GM23338 (cell line): ENCODE results near the gene HTATSF1. TPM values are rescaled to one million over a fixed set of nuclear protein-coding genes. Genes with fewer than 3 reads are reported as not detected.

Experiments
- ATAC-seq: fragments of 200-7000 bp; cut with Tn5 transposase; 3 replicates; pipeline ENCODE4 v1.9.1; 2020
- DNase-seq: peaks from one replicate; pipeline ENCODE4 v3.0.0-alpha.2; 2015; ENCODE audit warnings: low spot score
- H2AFZ ChIP-seq: fragments of 200-600 bp; sonication (generic); 2 replicates; pipeline ENCODE4 v1.8.0; 2016; ENCODE audit warnings: antibody characterized with exemption, mild to moderate bottlenecking, moderate library complexity
- H3F3A ChIP-seq: fragments of 200-600 bp; sonication (generic); replicated peaks from 2 replicates; pipeline ENCODE4 v1.8.0; 2017; ENCODE audit warnings: antibody characterized with exemption, mixed run types, low read depth
- H3K27ac ChIP-seq: fragments of 200-600 bp; sonication (generic); 2 replicates; pipeline ENCODE4 v1.6.1; 2016; ENCODE audit warnings: low read depth
- H3K27me3 ChIP-seq: fragments of 200-600 bp; sonication (generic); 2 replicates; pipeline ENCODE4 v1.8.0; 2016; ENCODE audit warnings: mild to moderate bottlenecking, mixed run types, moderate library complexity; ENCODE audit not compliant: insufficient read depth
- H3K36me3 ChIP-seq: fragments of 200-600 bp; sonication (generic); 2 replicates; pipeline ENCODE4 v1.8.0; 2016; ENCODE audit warnings: mild to moderate bottlenecking; ENCODE audit not compliant: insufficient read depth
- H3K4me1 ChIP-seq: fragments of 200-600 bp; sonication (generic); 2 replicates; pipeline ENCODE4 v1.8.0; 2016; ENCODE audit warnings: mild to moderate bottlenecking, moderate library complexity; ENCODE audit not compliant: insufficient read depth
- H3K4me2 ChIP-seq: fragments of 200-600 bp; sonication (generic); 2 replicates; pipeline ENCODE4 v1.7.1; 2017; ENCODE audit warnings: mixed run types
- H3K4me3 ChIP-seq: fragments of 200-600 bp; sonication (generic); 2 replicates; pipeline ENCODE4 v1.6.1; 2016; ENCODE audit warnings: mixed run types
- H3K79me2 ChIP-seq: fragments of 200-600 bp; sonication (generic); replicated peaks from 2 replicates; pipeline ENCODE4 v1.8.0; 2017; ENCODE audit warnings: mild to moderate bottlenecking; ENCODE audit not compliant: insufficient read depth
- H3K9me2 ChIP-seq: fragments of 200-600 bp; sonication (generic); 2 replicates; pipeline ENCODE4 v1.8.0; 2017; ENCODE audit not compliant: insufficient read depth
- H4K20me1 ChIP-seq: fragments of 200-600 bp; sonication (generic); replicated peaks from 2 replicates; pipeline ENCODE4 v1.8.0; 2017; ENCODE audit warnings: mild to moderate bottlenecking; ENCODE audit not compliant: insufficient read depth
- H3K27ac Mint-ChIP-seq: 2 replicates; pipeline ENCODE4 v1.8.0; 2020; ENCODE audit warnings: inconsistent platforms, mild to moderate bottlenecking, moderate library complexity, mixed read lengths
- H3K27me3 Mint-ChIP-seq: 3 replicates; pipeline ENCODE4 v1.8.0; 2022; ENCODE audit warnings: low read depth, mild to moderate bottlenecking, moderate library complexity, mixed read lengths, inconsistent platforms; ENCODE audit not compliant: insufficient read depth, poor library complexity
- H3K36me3 Mint-ChIP-seq: 3 replicates; pipeline ENCODE4 v1.8.0; 2021; ENCODE audit warnings: low read depth, mild to moderate bottlenecking, inconsistent platforms, moderate library complexity, mixed read lengths
- H3K4me1 Mint-ChIP-seq: 3 replicates; pipeline ENCODE4 v1.8.0; 2020; ENCODE audit warnings: mild to moderate bottlenecking, inconsistent platforms, mixed read lengths
- H3K4me3 Mint-ChIP-seq: 3 replicates; pipeline ENCODE4 v1.8.0; 2021; ENCODE audit warnings: moderate library complexity, mild to moderate bottlenecking, inconsistent platforms, mixed read lengths
- H3K9me3 Mint-ChIP-seq: 3 replicates; pipeline ENCODE4 v1.8.0; 2020; ENCODE audit warnings: moderate library complexity, mild to moderate bottlenecking, inconsistent platforms, mixed read lengths
- CREB1 ChIP-seq: fragments of 250-450 bp; sonication (Bioruptor Pico); IDR thresholded peaks from 2 replicates; pipeline ENCODE4 v1.5.0; 2020; ENCODE audit warnings: low read depth, mild to moderate bottlenecking, moderate library complexity
- CTCF ChIP-seq, 2 experiments: fragments of 200-600 bp in 1 of 2; sonication (generic) in 1 of 2; conservative IDR thresholded peaks; 2 replicates each; pipeline versions ENCODE4 v1.5.1 to v1.6.1; 2016 to 2017; ENCODE audit warnings: antibody characterized with exemption in 2 of 2, low read depth in 2 of 2, mild to moderate bottlenecking in 2 of 2, moderate library complexity in 1 of 2
- ETS1 ChIP-seq: IDR thresholded peaks from 2 replicates; pipeline ENCODE4 v1.6.1; 2016; ENCODE audit warnings: antibody characterized with exemption
- EZH2 ChIP-seq: fragments of 200-600 bp; sonication (generic); IDR thresholded peaks from one replicate; pipeline ENCODE4 v1.8.0; 2017; ENCODE audit warnings: antibody characterized with exemption, mild to moderate bottlenecking, low read depth; ENCODE audit not compliant: unreplicated experiment
- EZH2phosphoT487 ChIP-seq: fragments of 200-600 bp; sonication (generic); IDR thresholded peaks from one replicate; pipeline ENCODE4 v1.8.1; 2018; ENCODE audit warnings: antibody characterized with exemption; ENCODE audit not compliant: unreplicated experiment
- JUNB ChIP-seq: IDR thresholded peaks from one replicate; pipeline ENCODE4 v1.6.1; 2016; ENCODE audit warnings: antibody characterized with exemption; ENCODE audit not compliant: unreplicated experiment
- NANOG ChIP-seq: IDR thresholded peaks from 2 replicates; pipeline ENCODE4 v1.6.1; 2016; ENCODE audit warnings: antibody characterized with exemption, borderline replicate concordance
- POLR2AphosphoS5 ChIP-seq: IDR thresholded peaks from 2 replicates; pipeline ENCODE4 v1.6.1; 2016; ENCODE audit warnings: antibody characterized with exemption, low read depth
- REST ChIP-seq: IDR thresholded peaks from one replicate; pipeline ENCODE4 v1.6.1; 2018; ENCODE audit warnings: antibody characterized with exemption; ENCODE audit not compliant: unreplicated experiment
- STAT1 ChIP-seq: IDR thresholded peaks from one replicate; pipeline ENCODE4 v1.6.1; 2016; ENCODE audit warnings: antibody characterized with exemption; ENCODE audit not compliant: unreplicated experiment
- ZNF114 ChIP-seq: fragments of 250-450 bp; sonication (Bioruptor Pico); IDR thresholded peaks from 2 replicates; pipeline ENCODE4 v1.5.0; 2020; ENCODE audit warnings: mild to moderate bottlenecking, moderate library complexity
- ZNF331 ChIP-seq: fragments of 250-450 bp; sonication (Bioruptor Pico); IDR thresholded peaks from 2 replicates; pipeline ENCODE4 v1.5.0; 2020; ENCODE audit warnings: low read depth, mild to moderate bottlenecking, moderate library complexity
- ZNF462 ChIP-seq: fragments of 250-450 bp; sonication (Bioruptor Pico); IDR thresholded peaks from 2 replicates; pipeline ENCODE4 v1.5.0; 2020; ENCODE audit warnings: mild to moderate bottlenecking, moderate library complexity
- long read RNA-seq: library from polyadenylated mRNA; unstranded; transcript quantifications from one replicate; pipeline ENCODE4 v2.0.0, GENCODE V29; 2020; ENCODE audit not compliant: unreplicated experiment
- polyA plus RNA-seq: library from polyadenylated mRNA; unstranded; fragments of >200 nt; fragmentation: Nextera tagmentation; extraction: Ambion mirVana; gene quantifications from 2 replicates; pipeline ENCODE4 v1.2.1, GENCODE V29; 2016
- total RNA-seq: library from RNA; depleted of rRNA; stranded (reverse); fragments of >200 nt; shearing (Covaris generic); gene quantifications from 2 replicates; pipeline ENCODE4 v1.2.3, GENCODE V29; 2014; rRNA removed

Gene HTATSF1
- total RNA-seq (85.5 and 92.5 TPM in 2 replicates), polyA plus RNA-seq (80.8 and 86.8 TPM in 2 replicates)
- long read RNA-seq, transcript HTATSF1-201 (9 exons, 2,775 nt), result minor isoform, 9 of 45 reads
- long read RNA-seq, transcript HTATSF1-204 (10 exons, 3,019 nt), result major isoform, 16 of 45 reads
- long read RNA-seq, partial matches to known transcripts, result 6 of 45 reads
- long read RNA-seq, other reads (novel, unspliced or antisense), result 11 of 45 reads

GRCh38 chrX:136497556-136498052 is at the start of gene HTATSF1:
TSS of gene HTATSF1 (plus strand) at chrX:136497592. CDS start at chrX:136497685, 93 bp downstream.
- peak within 1 kb of the TSS; percentile 93 for H3K4me3 Mint-ChIP-seq
- Histone ChIP-seq H3K9me2 (no peaks in the 10 kb centered on the region), H3K4me2 (peak within 1 kb of the TSS; percentile 91), H3K4me3 (peak within 1 kb of the TSS; percentile 80), H3K36me3 (peaks cover 13% of the 10 kb centered on the region; the same call in 1 of the 2 replicates), H4K20me1 (0 out of 2 replicates have a peak, but pooled peaks cover 3% of the 10 kb centered on the region), H3F3A (no peaks in the 10 kb centered on the region), H3K4me1 (no peaks in the 10 kb centered on the region), H3K27me3 (no peaks in the 10 kb centered on the region), H3K79me2 (peaks cover 22% of the 10 kb centered on the region), H2AFZ (peak within 1 kb of the TSS; percentile 24; the same call in 1 of the 2 replicates), H3K27ac (peak within 1 kb of the TSS; percentile 70)
- peak within 1 kb of the TSS; percentile 92 for H3K27ac Mint-ChIP-seq
- no peaks in the 10 kb centered on the region; the same call in 2 of the 3 replicates for H3K9me3 Mint-ChIP-seq
- peaks cover 4% of the 10 kb centered on the region; the same call in 2 of the 3 replicates for H3K4me1 Mint-ChIP-seq
- ATAC-seq (peak; percentile 28), DNase-seq (peak; percentile 8)
- no peaks in the 10 kb centered on the region for H3K27me3 Mint-ChIP-seq
- H3K36me3 Mint-ChIP-seq, result peaks cover 13% of the 10 kb centered on the region
- TF ChIP-seq POLR2AphosphoS5 (no peak), STAT1 (no peak), CTCF (conservative IDR thresholded peaks at IDR 0.05; ENCODE audit: low read depth in 2 of 2) (no peak), ZNF114 (CRISPR knock-in tag) (no peak), EZH2 (no peak), REST (no peak), ETS1 (no peak), JUNB (no peak), EZH2phosphoT487 (no peak), ZNF331 (no peak), NANOG (no peak), CREB1 (CRISPR knock-in tag) (no peak), ZNF462 (CRISPR knock-in tag) (no peak)
